AG04449 (cell line): Measurements from ENCODE around the gene BCOR.

Experiments used
- CTCF ChIA-PET: fragments of 350-600 bp; formaldehyde crosslinking; extraction: SDS; loops from one replicate; lab custom pipeline; 2021; ENCODE audit warnings: antibody characterized with exemption; lab: Yijun Ruan, JAX
- POLR2A ChIA-PET: fragments of 400-600, 350-600 bp; formaldehyde crosslinking; extraction: SDS; loops from one replicate; lab custom pipeline; 2020; ENCODE audit warnings: antibody characterized with exemption, inconsistent platforms; lab: Yijun Ruan, JAX
- DNase-seq: peaks from one replicate; pipeline ENCODE4 v3.0.0-alpha.2; 2010; ENCODE audit warnings: low read depth, low spot score
- H3K4me3 ChIP-seq: 2 replicates; pipeline ENCODE4 v1.5.1; 2011; ENCODE audit warnings: low read depth, mild to moderate bottlenecking, control low read depth, low read length
- TF ChIP-seq, protein P1 (sequence below): IDR thresholded peaks from one replicate; pipeline ENCODE4 v1.5.1; 2011; ENCODE audit warnings: mild to moderate bottlenecking, moderate library complexity, low read length, control low read depth, inconsistent platforms; ENCODE audit not compliant: insufficient read depth; ENCODE audit errors: missing control alignments

Gene BCOR

GRCh38 chrX:40079572-40079971 is 18.2 kb downstream of the BCOR start:
- no peak overlapping the region for H3K4me3 ChIP-seq
- ChIA-PET CTCF (interaction anchor here (0.7 kb wide), 1 partner anchor 9 kb away, joined by 3 read pairs; no protein-coding TSS in a partner anchor), POLR2A (no interaction called here)
- no peak for DNase-seq
- TF ChIP-seq, protein P1, sequence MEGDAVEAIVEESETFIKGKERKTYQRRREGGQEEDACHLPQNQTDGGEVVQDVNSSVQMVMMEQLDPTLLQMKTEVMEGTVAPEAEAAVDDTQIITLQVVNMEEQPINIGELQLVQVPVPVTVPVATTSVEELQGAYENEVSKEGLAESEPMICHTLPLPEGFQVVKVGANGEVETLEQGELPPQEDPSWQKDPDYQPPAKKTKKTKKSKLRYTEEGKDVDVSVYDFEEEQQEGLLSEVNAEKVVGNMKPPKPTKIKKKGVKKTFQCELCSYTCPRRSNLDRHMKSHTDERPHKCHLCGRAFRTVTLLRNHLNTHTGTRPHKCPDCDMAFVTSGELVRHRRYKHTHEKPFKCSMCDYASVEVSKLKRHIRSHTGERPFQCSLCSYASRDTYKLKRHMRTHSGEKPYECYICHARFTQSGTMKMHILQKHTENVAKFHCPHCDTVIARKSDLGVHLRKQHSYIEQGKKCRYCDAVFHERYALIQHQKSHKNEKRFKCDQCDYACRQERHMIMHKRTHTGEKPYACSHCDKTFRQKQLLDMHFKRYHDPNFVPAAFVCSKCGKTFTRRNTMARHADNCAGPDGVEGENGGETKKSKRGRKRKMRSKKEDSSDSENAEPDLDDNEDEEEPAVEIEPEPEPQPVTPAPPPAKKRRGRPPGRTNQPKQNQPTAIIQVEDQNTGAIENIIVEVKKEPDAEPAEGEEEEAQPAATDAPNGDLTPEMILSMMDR = no peak

DNA sequence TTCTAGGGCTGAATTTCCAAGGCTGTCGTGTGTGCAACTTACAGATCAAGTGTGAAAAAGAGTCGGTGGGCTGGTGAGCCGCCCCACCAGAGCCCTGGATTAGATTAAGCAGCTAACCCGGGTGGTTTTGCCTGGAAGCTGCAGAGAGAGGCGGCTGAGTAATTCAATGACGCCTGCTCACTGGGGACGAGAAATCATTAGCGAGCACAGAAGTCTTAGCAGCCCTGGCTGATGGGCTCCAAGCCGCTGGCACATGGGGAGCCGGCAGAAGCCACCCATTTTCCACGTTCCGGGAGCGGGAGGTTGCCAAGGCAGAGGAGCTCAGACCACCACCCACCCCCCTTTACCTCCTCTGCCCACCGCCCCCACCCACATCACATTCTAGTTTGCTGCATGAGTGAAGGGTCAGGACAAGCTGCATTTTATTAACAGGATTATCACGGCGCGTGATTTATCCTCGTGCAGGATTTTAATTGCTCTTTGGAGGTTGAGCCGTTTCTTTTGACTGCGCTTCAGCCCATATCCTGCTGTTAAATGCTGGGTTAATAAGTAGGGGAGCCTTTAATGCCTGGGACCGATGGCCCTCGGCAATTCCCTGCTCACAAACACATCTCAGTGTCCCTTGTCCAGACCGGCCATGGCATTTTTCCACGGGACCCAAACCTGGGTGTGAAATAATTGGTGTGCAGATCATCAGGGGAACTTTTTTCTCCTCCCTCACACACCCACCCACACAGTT is 19.1 kb downstream of the BCOR start:
- no peak for DNase-seq
- no peak overlapping the region for H3K4me3 ChIP-seq
- ChIA-PET POLR2A (no interaction called here), CTCF (interaction anchor here (0.7 kb wide), 1 partner anchor 9 kb away, joined by 3 read pairs; no protein-coding TSS in a partner anchor)
- TF ChIP-seq, protein P1 = no peak

DNA sequence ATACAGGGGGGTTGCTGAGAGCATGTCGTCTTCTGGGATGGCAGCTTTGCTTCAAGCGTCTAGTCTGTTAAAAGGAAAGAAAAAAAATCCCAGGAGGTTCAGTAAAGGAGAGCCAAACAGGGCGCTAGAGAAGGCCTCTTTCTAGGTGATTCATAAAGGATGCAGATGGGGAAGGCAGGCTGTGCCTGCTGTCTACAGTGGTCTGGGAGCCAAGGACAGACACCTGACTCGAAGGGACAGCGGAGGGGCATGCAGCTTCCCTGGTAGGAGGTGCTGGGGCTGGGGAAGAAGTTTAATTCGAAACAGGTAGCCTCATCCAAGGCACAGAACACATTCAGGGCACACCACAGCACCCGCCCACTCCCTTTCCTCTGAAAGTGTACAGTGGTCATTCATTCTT is 19.9 kb downstream of the BCOR start:
- DNase-seq = no peak
- no peak overlapping the region for H3K4me3 ChIP-seq
- ChIA-PET CTCF (no interaction called here), POLR2A (no interaction called here)
- TF ChIP-seq, protein P1 = no peak

- CTCF ChIA-PET = no interaction called here
- TF ChIP-seq, protein P1 = no peak
- POLR2A ChIA-PET = no interaction called here
- no peak for DNase-seq
- H3K4me3 ChIP-seq = no peak overlapping the region
Observed at GRCh38 chrX:40076750-40077575, 20.8 kb downstream of the BCOR start.

DNA sequence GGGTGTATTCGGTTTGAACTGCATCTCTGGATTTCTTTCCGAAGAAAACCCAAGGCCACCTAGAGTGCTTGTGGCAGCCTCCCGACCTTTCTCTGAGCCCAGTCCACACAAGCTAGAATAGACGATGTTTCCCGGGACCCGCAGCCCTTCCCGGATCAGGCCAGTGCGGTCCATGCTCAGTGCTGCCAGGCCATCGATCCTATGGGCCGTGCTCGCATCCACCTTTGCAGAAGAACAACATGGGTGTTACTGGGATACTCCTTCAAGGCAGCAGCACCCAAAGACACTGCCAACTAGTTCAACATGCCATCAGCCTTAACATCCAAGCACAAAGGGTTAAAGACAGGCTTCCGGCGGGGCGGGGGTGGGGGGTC is 22.8 kb downstream of the BCOR start:
- POLR2A ChIA-PET = no interaction called here
- no peak overlapping the region for H3K4me3 ChIP-seq
- CTCF ChIA-PET = no interaction called here
- DNase-seq = no peak
- TF ChIP-seq, protein P1 = no peak
